ENCODE measurements around the gene BCL2.

BCL2 gene

GRCh38 chr18:63138436-63139340 lies 180.9 kb downstream of the BCL2 start:
- DNase-seq, result peak in 1 of 4 experiments; percentile 21

GRCh38 chr18:63137999-63138435 lies 181.6 kb downstream of the BCL2 start:
- DNase-seq, result peak in 3 of 4 experiments; percentile 30 to 45 (median 38)

- no peak for DNase-seq
Measured at GRCh38 chr18:63135101-63135500, 184.5 kb downstream of the BCL2 start.

GRCh38 chr18:63132819-63133200 lies 186.8 kb downstream of the BCL2 start:
- DNase-seq, result no peak

- no peak for DNase-seq
Measured at GRCh38 chr18:63131959-63132818, 187.4 kb downstream of the BCL2 start.

GRCh38 chr18:63131106-63131958 lies 188.2 kb downstream of the BCL2 start:
- peak; percentile 73 to 83 (median 76) for DNase-seq

GRCh38 chr18:63130176-63130575 lies 189.4 kb downstream of the BCL2 start:
- no peak for DNase-seq

GRCh38 chr18:63128237-63128974 lies 191.2 kb downstream of the BCL2 start:
- no peak for DNase-seq

- DNase-seq, result no peak
Measured at GRCh38 chr18:63126134-63127069, 193.2 kb downstream of the BCL2 start.

- no peak for DNase-seq
Measured at GRCh38 chr18:63120620-63121019, 198.9 kb downstream of the BCL2 start.

GRCh38 chr18:63119647-63120046 lies 199.9 kb downstream of the BCL2 start:
- peak in 3 of 4 experiments; percentile 19 to 39 (median 34) for DNase-seq

- DNase-seq, result peak; percentile 11 to 42 (median 30)
Measured at GRCh38 chr18:63113899-63114565, 205.5 kb downstream of the BCL2 start.

- peak; percentile 39 to 74 (median 56) for DNase-seq
Measured at GRCh38 chr18:63112706-63113105, 206.9 kb downstream of the BCL2 start.

- peak; percentile 83 to 86 (median 84) for DNase-seq
Measured at GRCh38 chr18:63111671-63112402, 207.7 kb downstream of the BCL2 start.

- DNase-seq, result peak in 1 of 4 experiments; percentile 35
Measured at GRCh38 chr18:63109802-63110201, 209.8 kb downstream of the BCL2 start.

- DNase-seq, result no peak
Measured at GRCh38 chr18:63109022-63109421, 210.5 kb downstream of the BCL2 start.

- no peak for DNase-seq
Measured at GRCh38 chr18:63107931-63108330, 211.6 kb downstream of the BCL2 start.

GRCh38 chr18:63107171-63107845 lies 212.3 kb downstream of the BCL2 start:
- DNase-seq, result no peak

Measured in suppressor macrophage (primary cell).